ENCODE results near the gene SASS6.

DNA sequence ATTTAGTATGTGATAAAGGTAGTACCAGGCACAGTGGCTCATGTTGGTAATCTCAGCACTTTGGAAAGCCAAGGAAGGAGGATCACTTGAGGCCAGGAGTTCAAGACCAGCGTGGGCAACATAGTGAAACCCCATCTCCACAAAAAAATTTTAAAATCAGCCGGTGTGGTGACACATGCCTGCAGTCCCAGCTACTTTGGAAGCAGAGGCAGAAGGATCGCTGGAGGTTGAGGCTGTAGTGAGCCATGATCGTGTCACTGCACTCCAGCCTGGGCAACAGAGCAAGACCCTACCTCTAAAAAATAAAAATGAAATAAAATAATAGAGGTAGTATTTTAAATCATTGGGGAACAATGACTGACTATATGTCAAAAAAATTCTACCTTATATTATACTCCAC lies 17.2 kb downstream of the SASS6 start:
- TF ChIP-seq, protein P1, sequence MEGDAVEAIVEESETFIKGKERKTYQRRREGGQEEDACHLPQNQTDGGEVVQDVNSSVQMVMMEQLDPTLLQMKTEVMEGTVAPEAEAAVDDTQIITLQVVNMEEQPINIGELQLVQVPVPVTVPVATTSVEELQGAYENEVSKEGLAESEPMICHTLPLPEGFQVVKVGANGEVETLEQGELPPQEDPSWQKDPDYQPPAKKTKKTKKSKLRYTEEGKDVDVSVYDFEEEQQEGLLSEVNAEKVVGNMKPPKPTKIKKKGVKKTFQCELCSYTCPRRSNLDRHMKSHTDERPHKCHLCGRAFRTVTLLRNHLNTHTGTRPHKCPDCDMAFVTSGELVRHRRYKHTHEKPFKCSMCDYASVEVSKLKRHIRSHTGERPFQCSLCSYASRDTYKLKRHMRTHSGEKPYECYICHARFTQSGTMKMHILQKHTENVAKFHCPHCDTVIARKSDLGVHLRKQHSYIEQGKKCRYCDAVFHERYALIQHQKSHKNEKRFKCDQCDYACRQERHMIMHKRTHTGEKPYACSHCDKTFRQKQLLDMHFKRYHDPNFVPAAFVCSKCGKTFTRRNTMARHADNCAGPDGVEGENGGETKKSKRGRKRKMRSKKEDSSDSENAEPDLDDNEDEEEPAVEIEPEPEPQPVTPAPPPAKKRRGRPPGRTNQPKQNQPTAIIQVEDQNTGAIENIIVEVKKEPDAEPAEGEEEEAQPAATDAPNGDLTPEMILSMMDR (conservative IDR thresholded peaks at IDR 0.05; ENCODE audit: low read length), result no peak
- TF ChIP-seq EZH2phosphoT487 (IDR thresholded peaks at IDR 0.05; ENCODE audit: borderline replicate concordance, low read depth, low read length), result no peak
